ENCODE results near the gene TRPV2. TPM values are rescaled to one million over a fixed set of nuclear protein-coding genes. Genes with fewer than 3 reads are reported as not detected.

The TRPV2 gene
- total and polyA plus RNA-seq, 10 of the 15 experiments (the other 5 are each of a cell fraction or from before 2014, with no cell fraction given), result 8.9 to 94.4 (median 54.1) TPM

- no peaks in the 10 kb centered on the region for H3K27me3 ChIP-seq (replicated peaks in 1 of 2; ENCODE audit: control insufficient read depth in 2 of 2, insufficient read depth in 2 of 2, low read length in 1 of 2)
- no peak overlapping the region for H3K27ac ChIP-seq (ENCODE audit: control insufficient read depth, insufficient read depth)
- ChIA-PET POLR2A (interaction anchor here (3.7 kb wide), 1 partner anchor 20 kb away, joined by 54 read pairs; the partner anchor contains the start of gene TRPV2), RAD21 (ENCODE audit: unreplicated experiment) (no interaction called here), SMC1A (ENCODE audit: uncharacterized antibody, unreplicated experiment) (interaction anchor here (0.9 to 2.4 kb wide), 5 partner anchors 9 to 74 kb away, joined by 3 to 25 read pairs (median 4); no protein-coding TSS in a partner anchor), CTCF (interaction anchor here (0.8 kb wide), 1 partner anchor 10 kb away, joined by 3 read pairs; no protein-coding TSS in a partner anchor)
- no peak overlapping the region for H3K4me2 ChIP-seq (ENCODE audit: control insufficient read depth, insufficient read depth)
- no peaks in the 10 kb centered on the region; the same call in 2 of the 3 replicates for H3K9me3 ChIP-seq (replicated peaks; ENCODE audit: control insufficient read depth, insufficient read depth, low read length)
- BruUV-seq (replicated peaks), result no TSS peak
- no peak overlapping the region for H2AFZ ChIP-seq (ENCODE audit: control insufficient read depth, low read depth, low read length)
- H3K36me3 ChIP-seq (ENCODE audit: control insufficient read depth in 2 of 2, insufficient read depth in 2 of 2, low read length in 1 of 2), result peaks cover 5 to 23% of the 10 kb centered on the region in 2 experiments
- TF ChIP-seq NR2F1 (conservative IDR thresholded peaks at IDR 0.05) (no peak), ZNF217 (IDR thresholded peaks at IDR 0.05) (no peak), ATF3 (IDR thresholded peaks at IDR 0.05; ENCODE audit: borderline replicate concordance, extremely low read depth, low read depth, low read length) (no peak), MYB (IDR thresholded peaks at IDR 0.05; ENCODE audit: borderline replicate concordance, low read depth, low read length) (no peak), POLR2A (IDR thresholded peaks at IDR 0.05; ENCODE audit: low read depth, low read length) (0 out of 2 replicates have a peak, but pooled peaks have one; percentile 15), HDGF (IDR thresholded peaks at IDR 0.05) (no peak)
- peaks cover 33% of the 10 kb centered on the region for H3K79me2 ChIP-seq (ENCODE audit: control insufficient read depth, insufficient read depth, low read length)
- peaks cover 8% of the 10 kb centered on the region for H3K4me1 ChIP-seq (ENCODE audit: control insufficient read depth, insufficient read depth, low read length)
- WGBS (ENCODE audit: insufficient coverage, insufficient replicate concordance, low lambda C conversion rate, missing lambda C conversion rate), result 5% methylated on average over 2 of the region's 2 CpGs
- no peak overlapping the region for H3K9ac ChIP-seq (ENCODE audit: control insufficient read depth, insufficient read depth, low read length)
- no peak overlapping the region for H3K4me3 ChIP-seq
- ATAC-seq (no peak), FAIRE-seq (no peak), DNase-seq (ENCODE audit: low read depth, low spot score) (no peak)
- in situ Hi-C loops (cut with MboI) (no loop called here), intact Hi-C loops (cut with micrococcal nuclease; ENCODE audit: unreplicated experiment) (loop anchor here (5.0 kb wide), 1 partner anchor 150 kb away; no protein-coding TSS in a partner anchor)
- no peaks in the 10 kb centered on the region; the same call in 1 of the 2 replicates for H4K20me1 ChIP-seq (ENCODE audit: control insufficient read depth, insufficient read depth)
Observed at GRCh38 chr17:16437083-16437482, 21.7 kb downstream of the TRPV2 start.

GRCh38 chr17:16438173-16438556, 22.8 kb downstream of the TRPV2 start:
- Histone ChIP-seq H3K27me3 (replicated peaks in 1 of 2; ENCODE audit: control insufficient read depth in 2 of 2, insufficient read depth in 2 of 2, low read length in 1 of 2) (no peaks in the 10 kb centered on the region), H3K9me3 (replicated peaks; ENCODE audit: control insufficient read depth, insufficient read depth, low read length) (no peaks in the 10 kb centered on the region; the same call in 2 of the 3 replicates), H3K4me2 (ENCODE audit: control insufficient read depth, insufficient read depth) (peak overlapping the region; percentile 83), H3K4me1 (ENCODE audit: control insufficient read depth, insufficient read depth, low read length) (peaks cover 15% of the 10 kb centered on the region), H3K4me3 (peak overlapping the region; percentile 85), H4K20me1 (ENCODE audit: control insufficient read depth, insufficient read depth) (peaks cover 4% of the 10 kb centered on the region), H3K79me2 (ENCODE audit: control insufficient read depth, insufficient read depth, low read length) (peaks cover 44% of the 10 kb centered on the region), H3K36me3 (ENCODE audit: control insufficient read depth in 2 of 2, insufficient read depth in 2 of 2, low read length in 1 of 2) (peaks cover 8 to 34% of the 10 kb centered on the region in 2 experiments), H2AFZ (ENCODE audit: control insufficient read depth, low read depth, low read length) (peak overlapping the region; percentile 62), H3K27ac (ENCODE audit: control insufficient read depth, insufficient read depth) (peak overlapping the region; percentile 73), H3K9ac (ENCODE audit: control insufficient read depth, insufficient read depth, low read length) (peak overlapping the region; percentile 68)
- RAD21 ChIA-PET (ENCODE audit: unreplicated experiment), result interaction anchor here (0.8 to 5.4 kb wide), 12 partner anchors 10 to 187 kb away, joined by 3 to 82 read pairs (median 4); partner anchors contain the start of genes TRPV2 and UBB
- intact Hi-C loops (cut with micrococcal nuclease; ENCODE audit: unreplicated experiment), result loop anchor here (2.0 to 5.0 kb wide), 3 partner anchors 19 to 151 kb away; partner anchors contain the start of gene UBB
- SMC1A ChIA-PET (ENCODE audit: uncharacterized antibody, unreplicated experiment), result interaction anchor here (0.9 to 3.0 kb wide), 17 partner anchors 9 to 152 kb away, joined by 3 to 25 read pairs (median 4); partner anchors contain the start of genes TRPV2 and UBB
- DNase-seq (ENCODE audit: low read depth, low spot score) (no peak), FAIRE-seq (peak; percentile 23), ATAC-seq (peak; percentile 5; the same call in 2 of the 3 replicates)
- BruUV-seq (replicated peaks), result TSS peak; percentile 99
- CTCF ChIA-PET, result interaction anchor here (0.5 to 2.3 kb wide), 18 partner anchors 8 to 215 kb away, joined by 3 to 17 read pairs (median 4); partner anchors contain the start of gene UBB
- in situ Hi-C loops (cut with MboI), result no loop called here
- WGBS (ENCODE audit: insufficient coverage, insufficient replicate concordance, low lambda C conversion rate, missing lambda C conversion rate), result 23% methylated on average over 8 of the region's 8 CpGs
- POLR2A ChIA-PET, result interaction anchor here (0.7 to 3.7 kb wide), 12 partner anchors 9 to 152 kb away, joined by 3 to 54 read pairs (median 5); partner anchors contain the start of genes TRPV2 and UBB
- TF ChIP-seq ZBED1 (IDR thresholded peaks at IDR 0.05; ENCODE audit: borderline replicate concordance), result peak; percentile 55
- TF ChIP-seq HDGF (IDR thresholded peaks at IDR 0.05), result 0 out of 2 replicates have a peak, but pooled peaks have one; percentile 57
- TF ChIP-seq ZZZ3 (IDR thresholded peaks at IDR 0.05; ENCODE audit: control insufficient read depth, insufficient read length, low read depth), result no peak
- TF ChIP-seq RELA (IDR thresholded peaks at IDR 0.05; ENCODE audit: borderline replicate concordance, partially characterized antibody), result peak; percentile 8
- TF ChIP-seq, protein P1, sequence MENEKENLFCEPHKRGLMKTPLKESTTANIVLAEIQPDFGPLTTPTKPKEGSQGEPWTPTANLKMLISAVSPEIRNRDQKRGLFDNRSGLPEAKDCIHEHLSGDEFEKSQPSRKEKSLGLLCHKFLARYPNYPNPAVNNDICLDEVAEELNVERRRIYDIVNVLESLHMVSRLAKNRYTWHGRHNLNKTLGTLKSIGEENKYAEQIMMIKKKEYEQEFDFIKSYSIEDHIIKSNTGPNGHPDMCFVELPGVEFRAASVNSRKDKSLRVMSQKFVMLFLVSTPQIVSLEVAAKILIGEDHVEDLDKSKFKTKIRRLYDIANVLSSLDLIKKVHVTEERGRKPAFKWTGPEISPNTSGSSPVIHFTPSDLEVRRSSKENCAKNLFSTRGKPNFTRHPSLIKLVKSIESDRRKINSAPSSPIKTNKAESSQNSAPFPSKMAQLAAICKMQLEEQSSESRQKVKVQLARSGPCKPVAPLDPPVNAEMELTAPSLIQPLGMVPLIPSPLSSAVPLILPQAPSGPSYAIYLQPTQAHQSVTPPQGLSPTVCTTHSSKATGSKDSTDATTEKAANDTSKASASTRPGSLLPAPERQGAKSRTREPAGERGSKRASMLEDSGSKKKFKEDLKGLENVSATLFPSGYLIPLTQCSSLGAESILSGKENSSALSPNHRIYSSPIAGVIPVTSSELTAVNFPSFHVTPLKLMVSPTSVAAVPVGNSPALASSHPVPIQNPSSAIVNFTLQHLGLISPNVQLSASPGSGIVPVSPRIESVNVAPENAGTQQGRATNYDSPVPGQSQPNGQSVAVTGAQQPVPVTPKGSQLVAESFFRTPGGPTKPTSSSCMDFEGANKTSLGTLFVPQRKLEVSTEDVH (IDR thresholded peaks at IDR 0.05; ENCODE audit: low read depth, partially characterized antibody), result peak; percentile 20
- 0 out of 2 replicates have a peak, but pooled peaks have one; percentile 52 for TF ChIP-seq MTA3 (IDR thresholded peaks at IDR 0.05; ENCODE audit: borderline replicate concordance, low read length)

Measured in GM12878 (cell line).